SK-N-MC (cell line): Measurements from ENCODE around the gene TLE6.
A peak's percentile ranks its signal among the peaks of the same experiment; 100 is the strongest.
"Not testable (repeated sequence)": the region's sequence is repeated elsewhere in the genome, so short reads cannot be mapped to it uniquely, and the experiment has no call there.

Experiments used
- DNase-seq: peaks from one replicate; pipeline ENCODE4 v3.0.0-alpha.2; 2011; ENCODE audit warnings: low read depth, low spot score
- H3K27ac ChIP-seq: fragments of 200-600 bp; sonication (generic); 2 replicates; pipeline ENCODE4 v1.5.1; 2016; ENCODE audit warnings: mixed run types
- H3K36me3 ChIP-seq: fragments of 200-600 bp; sonication (generic); 2 replicates; pipeline ENCODE4 v1.6.1; 2017; ENCODE audit warnings: antibody characterized with exemption, low read length, mixed read lengths; ENCODE audit not compliant: insufficient read depth
- H3K4me3 ChIP-seq: fragments of 200-600 bp; sonication (generic); 2 replicates; pipeline ENCODE4 v1.5.1; 2016
- H3K9ac ChIP-seq: fragments of 200-600 bp; sonication (generic); 2 replicates; pipeline ENCODE4 v1.8.0; 2017; ENCODE audit warnings: mixed run types, mixed read lengths; ENCODE audit not compliant: insufficient read length
- H3K9me3 ChIP-seq: fragments of 200-600 bp; sonication (generic); 2 replicates; pipeline ENCODE4 v1.6.1; 2017; ENCODE audit warnings: low read depth, mild to moderate bottlenecking, antibody characterized with exemption, low read length, moderate library complexity, mixed read lengths
- EZH2 ChIP-seq: fragments of 200-600 bp; sonication (generic); IDR thresholded peaks from one replicate; pipeline ENCODE4 v1.6.1; 2017; ENCODE audit warnings: antibody characterized with exemption
- FOXP2 ChIP-seq: optimal IDR thresholded peaks from 2 replicates; pipeline ENCODE3; 2011; ENCODE audit warnings: mild to moderate bottlenecking, moderate library complexity; ENCODE audit not compliant: insufficient read depth; ENCODE audit errors: extremely low read length, control extremely low read depth
- POLR2AphosphoS5 ChIP-seq: IDR thresholded peaks from 2 replicates; pipeline ENCODE4 v1.6.1; 2012; ENCODE audit warnings: mild to moderate bottlenecking, low read depth, low read length, borderline replicate concordance

The TLE6 gene

DNA sequence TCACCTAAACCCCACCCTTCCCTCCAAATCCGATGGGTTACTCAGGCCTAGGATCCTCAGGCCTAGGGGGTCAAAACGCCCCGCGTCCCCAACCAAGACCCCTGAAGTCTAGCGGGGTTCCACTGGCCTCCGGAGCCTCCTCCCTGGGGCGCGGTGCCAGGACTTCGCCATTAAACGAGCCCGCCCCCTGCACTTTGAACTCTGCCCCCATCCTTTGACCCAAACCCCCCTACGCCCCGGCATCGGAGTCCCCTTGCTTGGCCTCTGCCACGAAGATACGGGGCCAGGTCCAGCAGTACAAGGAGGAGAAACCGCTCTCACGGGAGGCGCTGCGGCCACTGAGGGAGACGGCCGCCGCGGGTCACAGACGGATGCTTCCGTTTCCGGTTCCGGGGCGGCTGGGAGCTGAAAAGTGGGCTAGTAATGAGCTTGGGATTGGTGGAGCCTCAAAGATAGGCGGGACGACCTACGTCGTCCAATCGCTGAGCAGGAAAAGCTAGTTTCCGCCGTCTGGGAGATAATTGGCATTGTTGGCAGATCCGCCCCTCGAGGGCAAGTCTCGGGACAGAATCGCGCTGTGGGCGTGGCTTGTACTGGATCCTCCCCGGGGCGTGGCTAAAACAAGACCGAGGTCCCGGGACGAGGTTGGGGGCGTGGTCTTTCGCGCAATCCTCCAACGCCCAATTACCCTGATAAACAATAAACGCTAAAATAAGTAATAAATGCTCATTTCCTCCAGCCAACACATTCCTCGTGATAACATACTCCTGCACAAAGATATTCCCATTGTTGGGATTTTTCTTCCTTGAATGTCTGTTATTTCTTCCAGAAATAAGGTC is 26.9 kb upstream of the TLE6 start:
- peak overlapping the region; percentile 96 for H3K4me3 ChIP-seq
- peak overlapping the region; percentile 80 for H3K27ac ChIP-seq
- TF ChIP-seq FOXP2 (peak; percentile 7), EZH2 (no peak), POLR2AphosphoS5 (peak; percentile 96)
- H3K9ac ChIP-seq, result peak overlapping the region; percentile 91
- DNase-seq, result peak; percentile 98
- H3K36me3 ChIP-seq, result no peaks in the 10 kb centered on the region
- no peaks in the 10 kb centered on the region for H3K9me3 ChIP-seq

DNA sequence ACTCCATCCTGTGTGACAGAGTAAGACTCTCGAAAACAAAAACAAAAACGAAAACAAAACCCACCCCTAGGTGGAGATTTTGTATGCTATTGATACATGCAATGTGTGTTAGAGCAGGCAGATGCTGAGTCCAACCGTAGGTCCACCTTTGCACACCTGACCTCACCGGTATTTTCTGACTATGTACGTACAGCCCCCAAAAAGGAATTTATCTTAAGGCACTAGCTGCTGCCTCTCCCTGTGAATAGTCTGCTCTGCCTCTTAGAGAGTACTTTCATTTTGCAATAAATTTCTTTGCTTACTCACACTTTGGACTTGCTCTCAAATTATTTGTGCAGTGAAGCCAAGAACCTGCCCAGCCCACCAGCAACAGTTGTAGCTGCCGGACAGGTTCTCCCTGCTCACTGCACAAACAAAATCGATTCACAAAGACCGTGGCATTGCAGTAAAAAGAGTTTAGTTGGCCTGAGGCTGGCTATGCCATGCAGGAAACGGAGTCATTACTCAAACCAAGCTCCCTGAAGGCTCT is 24.3 kb upstream of the TLE6 start:
- TF ChIP-seq POLR2AphosphoS5 (no peak), EZH2 (no peak), FOXP2 (no peak)
- no peaks in the 10 kb centered on the region for H3K36me3 ChIP-seq
- DNase-seq, result no peak
- H3K9me3 ChIP-seq, result no peaks in the 10 kb centered on the region
- no peak overlapping the region for H3K4me3 ChIP-seq
- peak overlapping the region; percentile 11 for H3K9ac ChIP-seq
- H3K27ac ChIP-seq, result no peak overlapping the region

DNA sequence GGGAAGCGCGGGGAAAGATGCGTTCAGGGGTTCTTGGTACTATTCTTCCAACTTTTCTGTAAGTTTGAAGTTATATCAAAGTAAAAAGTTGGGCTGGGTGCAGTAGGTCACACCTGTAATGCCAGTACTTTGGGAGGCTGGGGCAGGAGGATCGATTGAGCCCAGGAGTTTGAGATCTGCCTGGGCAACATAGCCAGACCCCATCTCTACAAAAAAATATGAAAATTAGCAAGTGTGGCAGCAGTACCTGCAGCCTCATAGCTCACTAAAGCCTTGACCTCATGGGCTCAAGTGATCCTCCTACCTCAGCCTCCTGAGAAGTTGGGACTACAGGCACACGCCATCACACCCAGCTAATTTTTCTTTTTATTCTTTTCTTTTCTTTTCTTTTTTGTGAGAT is 20.2 kb upstream of the TLE6 start:
- TF ChIP-seq EZH2 (no peak), FOXP2 (no peak), POLR2AphosphoS5 (no peak)
- Histone ChIP-seq H3K27ac (no peak overlapping the region), H3K4me3 (no peak overlapping the region), H3K36me3 (no peaks in the 10 kb centered on the region), H3K9me3 (no peaks in the 10 kb centered on the region), H3K9ac (no peak overlapping the region)
- DNase-seq, result no peak

DNA sequence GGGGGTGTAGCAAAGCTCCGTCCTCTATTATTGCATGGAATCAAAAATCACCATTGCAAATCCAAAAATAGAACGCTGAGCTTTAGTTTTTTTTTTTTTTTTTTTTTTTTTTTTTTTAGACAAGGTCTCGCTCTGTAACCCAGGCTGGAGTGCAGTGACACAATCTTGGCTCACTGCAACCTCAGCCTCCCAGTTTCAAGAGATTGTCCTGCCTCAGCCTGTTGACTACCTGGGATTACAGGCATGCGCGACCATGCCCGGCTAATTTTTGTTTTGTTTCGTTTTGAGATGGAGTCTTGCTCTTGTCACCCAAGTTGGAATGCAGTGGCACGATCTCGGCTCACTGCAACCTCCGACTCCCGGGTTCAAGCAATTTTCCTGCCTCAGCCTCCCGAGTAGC is 17.2 kb upstream of the TLE6 start:
- Histone ChIP-seq H3K4me3 (no peak overlapping the region), H3K9me3 (no peaks in the 10 kb centered on the region), H3K9ac (no peak overlapping the region), H3K27ac (no peak overlapping the region), H3K36me3 (no peaks in the 10 kb centered on the region)
- DNase-seq, result no peak
- TF ChIP-seq POLR2AphosphoS5, result no peak
- TF ChIP-seq FOXP2, result no peak
- no peak for TF ChIP-seq EZH2

DNA sequence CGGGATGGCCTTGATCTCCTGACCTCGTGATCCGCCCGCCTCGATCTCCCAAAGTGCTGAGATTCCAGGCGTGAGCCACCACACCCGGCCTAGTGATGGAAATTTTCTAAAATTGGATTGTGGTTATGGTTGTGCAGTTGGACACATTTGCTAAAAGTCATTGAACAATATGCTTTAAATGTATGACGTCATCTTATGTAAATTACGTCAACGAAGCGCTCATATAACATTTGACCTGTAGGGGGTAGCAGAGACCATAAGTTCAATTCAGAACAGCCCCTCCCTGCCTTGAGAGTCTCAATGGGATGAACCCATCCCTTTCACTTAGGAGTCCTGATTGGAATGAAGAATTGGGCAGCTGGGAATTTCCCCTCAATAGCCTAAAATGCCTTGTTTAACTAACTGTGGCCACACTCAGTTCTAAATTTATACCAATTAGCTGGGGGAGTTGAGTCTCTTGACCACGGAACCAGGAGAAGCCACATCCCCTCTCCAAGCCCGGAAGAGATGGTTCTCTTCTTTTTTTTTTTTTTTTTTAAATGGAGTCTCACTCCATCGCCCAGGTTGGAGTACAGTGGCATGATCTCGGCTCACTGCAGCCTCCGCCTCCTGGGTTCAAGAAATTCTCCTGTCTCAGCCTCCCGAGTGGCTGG is 15.2 kb upstream of the TLE6 start:
- no peak overlapping the region for H3K9ac ChIP-seq
- peak; percentile 84 for DNase-seq
- no peak for TF ChIP-seq FOXP2
- TF ChIP-seq POLR2AphosphoS5, result no peak
- no peak for TF ChIP-seq EZH2
- H3K36me3 ChIP-seq, result no peaks in the 10 kb centered on the region
- no peaks in the 10 kb centered on the region for H3K9me3 ChIP-seq
- no peak overlapping the region for H3K27ac ChIP-seq
- H3K4me3 ChIP-seq, result no peak overlapping the region

DNA sequence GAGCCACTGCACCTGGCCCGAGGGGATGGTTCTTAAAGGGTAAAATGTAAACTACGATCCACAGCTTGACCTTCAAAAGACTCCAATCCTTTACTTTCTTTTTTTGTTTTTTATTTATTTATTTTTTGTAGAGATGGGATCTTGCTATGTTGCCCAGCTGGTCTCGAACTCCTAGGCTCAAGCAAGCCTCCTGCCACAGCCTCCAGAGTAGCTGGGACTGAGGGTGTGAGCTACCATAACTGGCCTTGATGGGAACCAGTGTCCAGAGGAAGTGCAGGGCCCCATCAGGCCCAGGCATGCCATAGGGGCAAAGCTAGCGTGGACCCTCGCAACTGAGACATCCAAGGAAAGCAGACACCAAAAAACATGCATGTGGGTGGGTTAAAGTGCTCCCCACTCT is 14.2 kb upstream of the TLE6 start:
- Histone ChIP-seq H3K9me3 (no peaks in the 10 kb centered on the region), H3K4me3 (no peak overlapping the region), H3K36me3 (no peaks in the 10 kb centered on the region), H3K27ac (no peak overlapping the region), H3K9ac (no peak overlapping the region)
- TF ChIP-seq FOXP2 (no peak), EZH2 (no peak), POLR2AphosphoS5 (no peak)
- no peak for DNase-seq

DNA sequence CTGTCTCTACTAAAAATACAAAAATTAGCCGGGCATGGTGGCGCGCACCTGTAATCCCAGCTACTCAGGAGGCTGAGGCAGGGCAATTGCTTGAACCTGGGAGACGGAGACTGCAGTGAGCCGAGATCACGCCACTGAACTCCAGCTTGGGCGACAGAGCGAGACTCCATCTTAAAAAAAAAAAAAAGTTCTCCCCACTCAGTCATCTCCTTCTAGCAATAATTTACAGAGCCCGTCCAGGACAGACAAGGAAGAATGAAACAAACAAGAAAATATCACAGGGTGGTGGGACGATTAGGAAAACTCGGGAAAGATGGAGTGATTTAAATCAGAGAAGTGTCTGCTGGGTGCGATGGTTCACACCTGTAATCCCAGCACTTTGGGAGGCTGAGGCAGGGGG is 13.7 kb upstream of the TLE6 start:
- DNase-seq, H3K9me3 ChIP-seq, H3K36me3 ChIP-seq, H3K9ac ChIP-seq, H3K27ac ChIP-seq, H3K4me3 ChIP-seq: not testable (repeated sequence)

DNA sequence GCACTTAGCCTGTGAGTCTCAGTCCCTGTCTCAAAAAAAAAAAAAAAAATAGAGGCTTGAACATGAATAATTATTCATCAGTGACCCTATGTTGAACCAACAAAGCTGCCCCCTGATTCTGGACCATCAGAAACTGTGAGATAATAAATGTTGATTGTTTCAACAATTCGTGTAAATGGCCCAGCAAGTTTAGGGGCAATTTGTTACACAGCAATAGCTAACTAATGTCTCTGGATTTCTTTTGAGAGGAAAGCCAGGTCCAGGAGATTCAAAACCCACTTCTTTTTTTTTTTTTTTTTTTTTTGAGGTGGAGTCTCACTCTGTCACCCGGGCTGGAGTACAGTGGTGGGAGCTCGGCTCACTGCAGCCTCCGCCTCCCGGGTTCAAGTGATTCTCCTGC is 12.5 kb upstream of the TLE6 start:
- DNase-seq, result no peak
- TF ChIP-seq POLR2AphosphoS5 (no peak), FOXP2 (no peak), EZH2 (no peak)
- H3K27ac ChIP-seq, result no peak overlapping the region

More for the DNA sequence above, 12.5 kb upstream of the TLE6 start:
- Histone ChIP-seq H3K9me3 (no peaks in the 10 kb centered on the region), H3K9ac (no peak overlapping the region), H3K36me3 (no peaks in the 10 kb centered on the region), H3K4me3 (no peak overlapping the region)
